CD4-positive, alpha-beta T cell treated with Interleukin-15 for 4 hours (primary cell): Measurements from ENCODE around the gene UBE2L3.
A peak's percentile ranks its signal among the peaks of the same experiment; 100 is the strongest.
"Not testable (repeated sequence)": the region's sequence is repeated elsewhere in the genome, so short reads cannot be mapped to it uniquely, and the experiment has no call there.

ENCODE experiments used
- DNase-seq: peaks from one replicate; pipeline ENCODE4 v3.0.0-alpha.2; 2020; ENCODE audit warnings: low spot score

Gene UBE2L3

GRCh38 chr22:21571679-21572078 is 4.2 kb downstream of the UBE2L3 start:
- DNase-seq, result no peak

- no peak for DNase-seq
Measured at GRCh38 chr22:21573293-21573734, 5.8 kb downstream of the UBE2L3 start.

- no peak for DNase-seq
Measured at GRCh38 chr22:21573750-21574494, 6.4 kb downstream of the UBE2L3 start.

- DNase-seq, result no peak
Measured at GRCh38 chr22:21579474-21579851, 11.9 kb downstream of the UBE2L3 start.

GRCh38 chr22:21580623-21581007 is 13.1 kb downstream of the UBE2L3 start:
- not testable (repeated sequence) for DNase-seq

- DNase-seq, result not testable (repeated sequence)
Measured at GRCh38 chr22:21581009-21581713, 13.6 kb downstream of the UBE2L3 start.

- no peak for DNase-seq
Measured at GRCh38 chr22:21582801-21583740, 15.6 kb downstream of the UBE2L3 start.

GRCh38 chr22:21585389-21585788 is 17.9 kb downstream of the UBE2L3 start:
- no peak for DNase-seq

GRCh38 chr22:21587803-21588611 is 20.5 kb downstream of the UBE2L3 start:
- DNase-seq, result peak; percentile 20

GRCh38 chr22:21589396-21589795 is 21.9 kb downstream of the UBE2L3 start:
- no peak for DNase-seq

- no peak for DNase-seq
Measured at GRCh38 chr22:21590809-21591641, 23.5 kb downstream of the UBE2L3 start.

- DNase-seq, result no peak
Measured at GRCh38 chr22:21591695-21592094, 24.2 kb downstream of the UBE2L3 start.

GRCh38 chr22:21592422-21592821 is 24.9 kb downstream of the UBE2L3 start:
- DNase-seq, result no peak

GRCh38 chr22:21593406-21594232 is 26.1 kb downstream of the UBE2L3 start:
- DNase-seq, result no peak

- DNase-seq, result no peak
Measured at GRCh38 chr22:21594865-21595452, 27.4 kb downstream of the UBE2L3 start.

- not testable (repeated sequence) for DNase-seq
Measured at GRCh38 chr22:21596356-21597135, 29.0 kb downstream of the UBE2L3 start.

GRCh38 chr22:21598302-21598701 is 30.8 kb downstream of the UBE2L3 start:
- DNase-seq, result no peak

- no peak for DNase-seq
Measured at GRCh38 chr22:21599053-21599893, 31.8 kb downstream of the UBE2L3 start.
